Astrocyte (in vitro differentiated cells and primary cell): Measurements from ENCODE around the gene AZIN2.

Source experiments
- EZH2 ChIP-seq: IDR thresholded peaks from 2 replicates; pipeline ENCODE4 v1.6.1; 2012; ENCODE audit warnings: mild to moderate bottlenecking, low read length, inconsistent platforms; ENCODE audit not compliant: insufficient read depth
- TF ChIP-seq, protein P1 (sequence below): IDR thresholded peaks from 2 replicates; pipeline ENCODE4 v1.5.1; 2011; ENCODE audit warnings: low read depth, mild to moderate bottlenecking, inconsistent platforms, low read length, moderate library complexity; ENCODE audit not compliant: insufficient read depth

DNA sequence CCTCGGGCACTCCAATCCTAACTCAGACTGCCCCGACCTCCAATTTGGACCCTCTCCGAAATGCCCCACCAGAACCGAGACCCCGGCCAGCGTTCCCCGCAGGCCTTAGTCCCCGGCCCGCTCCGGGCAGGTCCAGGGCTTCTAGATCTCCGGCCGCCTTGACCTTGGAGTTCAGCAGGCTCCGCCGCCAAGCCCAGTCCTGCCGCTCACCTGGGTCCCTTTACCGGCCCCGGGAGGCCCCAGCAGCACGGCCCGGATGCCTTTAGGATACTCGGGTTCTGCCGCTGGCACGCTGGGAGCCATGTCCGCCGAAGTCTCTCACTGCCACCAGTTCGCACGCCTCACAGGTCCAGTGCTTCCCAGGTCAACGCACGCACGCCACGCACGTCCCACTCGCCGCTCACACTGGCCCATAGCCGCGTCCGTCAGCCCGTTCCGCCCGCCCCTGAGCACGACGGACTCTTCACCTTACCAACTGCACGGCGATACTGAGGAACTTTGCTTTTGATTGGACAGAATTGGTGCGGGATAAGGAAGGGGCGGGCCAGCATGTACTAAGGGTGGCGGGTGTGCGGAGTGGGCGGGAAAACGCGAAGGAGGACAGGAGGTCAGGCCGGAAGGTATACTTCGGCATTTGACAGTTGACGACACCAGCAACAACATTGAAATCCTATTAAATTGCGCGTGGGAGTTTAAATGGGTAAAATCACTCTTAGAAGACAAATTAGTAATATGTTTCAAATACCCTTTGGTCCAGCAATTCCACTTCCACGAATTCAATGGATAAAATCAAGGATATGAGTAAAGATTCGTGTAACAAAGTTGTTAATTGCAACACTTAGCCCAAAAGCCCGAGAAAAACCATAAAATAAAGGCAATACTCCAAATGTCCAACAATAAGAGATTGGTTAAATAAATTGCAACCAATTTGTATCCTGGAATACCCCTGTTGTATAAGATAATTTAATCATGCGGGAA, 44.1 kb upstream of the AZIN2 start, which contains the start of gene AK2:
- TF ChIP-seq, protein P1, sequence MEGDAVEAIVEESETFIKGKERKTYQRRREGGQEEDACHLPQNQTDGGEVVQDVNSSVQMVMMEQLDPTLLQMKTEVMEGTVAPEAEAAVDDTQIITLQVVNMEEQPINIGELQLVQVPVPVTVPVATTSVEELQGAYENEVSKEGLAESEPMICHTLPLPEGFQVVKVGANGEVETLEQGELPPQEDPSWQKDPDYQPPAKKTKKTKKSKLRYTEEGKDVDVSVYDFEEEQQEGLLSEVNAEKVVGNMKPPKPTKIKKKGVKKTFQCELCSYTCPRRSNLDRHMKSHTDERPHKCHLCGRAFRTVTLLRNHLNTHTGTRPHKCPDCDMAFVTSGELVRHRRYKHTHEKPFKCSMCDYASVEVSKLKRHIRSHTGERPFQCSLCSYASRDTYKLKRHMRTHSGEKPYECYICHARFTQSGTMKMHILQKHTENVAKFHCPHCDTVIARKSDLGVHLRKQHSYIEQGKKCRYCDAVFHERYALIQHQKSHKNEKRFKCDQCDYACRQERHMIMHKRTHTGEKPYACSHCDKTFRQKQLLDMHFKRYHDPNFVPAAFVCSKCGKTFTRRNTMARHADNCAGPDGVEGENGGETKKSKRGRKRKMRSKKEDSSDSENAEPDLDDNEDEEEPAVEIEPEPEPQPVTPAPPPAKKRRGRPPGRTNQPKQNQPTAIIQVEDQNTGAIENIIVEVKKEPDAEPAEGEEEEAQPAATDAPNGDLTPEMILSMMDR = no peak
- no peak for TF ChIP-seq EZH2
